Neural crest cell (in vitro differentiated cells): Measurements from ENCODE around the gene CAMK1G. TPM values are rescaled to one million over a fixed set of nuclear protein-coding genes. Genes with fewer than 3 reads are reported as not detected.

Source experiments
- DNase-seq: peaks from one replicate; pipeline ENCODE4 v3.0.0; 2021; ENCODE audit warnings: low read depth, mixed read lengths, low spot score
- H3K27ac Mint-ChIP-seq: one replicate; pipeline ENCODE4 v1.8.0; 2021; ENCODE audit warnings: mild to moderate bottlenecking, mixed read lengths; ENCODE audit not compliant: unreplicated experiment
- H3K27me3 Mint-ChIP-seq: 2 replicates; pipeline ENCODE4 v1.8.0; 2021; ENCODE audit warnings: low read depth, mild to moderate bottlenecking, mixed read lengths
- H3K36me3 Mint-ChIP-seq: 2 replicates; pipeline ENCODE4 v1.8.0; 2021; ENCODE audit warnings: low read depth, mild to moderate bottlenecking, mixed read lengths
- H3K4me1 Mint-ChIP-seq: 2 replicates; pipeline ENCODE4 v1.8.0; 2021; ENCODE audit warnings: mixed read lengths
- H3K4me3 Mint-ChIP-seq: one replicate; pipeline ENCODE4 v1.8.0; 2021; ENCODE audit warnings: mild to moderate bottlenecking, mixed read lengths
- H3K9me3 Mint-ChIP-seq: 2 replicates; pipeline ENCODE4 v1.8.0; 2021; ENCODE audit warnings: mixed read lengths
- CTCF ChIP-seq: fragments of 200-600 bp; sonication (generic); conservative IDR thresholded peaks from 2 replicates; pipeline ENCODE4 v1.5.0; 2021; ENCODE audit warnings: antibody characterized with exemption, mild to moderate bottlenecking
- total RNA-seq: library from RNA; stranded (reverse); gene quantifications from 2 replicates; pipeline ENCODE4 v1.2.1, GENCODE V29; 2021

The CAMK1G gene
- total RNA-seq, 1 donor from 2014 or later: 1.8 TPM

GRCh38 chr1:209620487-209620884 is 37.0 kb downstream of the CAMK1G start:
- Mint-ChIP-seq H3K27ac (no peak overlapping the region), H3K27me3 (peaks cover 13% of the 10 kb centered on the region), H3K9me3 (no peaks in the 10 kb centered on the region), H3K4me3 (no peak overlapping the region), H3K36me3 (no peaks in the 10 kb centered on the region), H3K4me1 (peaks cover 4% of the 10 kb centered on the region)
- DNase-seq: no peak
- no peak for TF ChIP-seq CTCF

DNA sequence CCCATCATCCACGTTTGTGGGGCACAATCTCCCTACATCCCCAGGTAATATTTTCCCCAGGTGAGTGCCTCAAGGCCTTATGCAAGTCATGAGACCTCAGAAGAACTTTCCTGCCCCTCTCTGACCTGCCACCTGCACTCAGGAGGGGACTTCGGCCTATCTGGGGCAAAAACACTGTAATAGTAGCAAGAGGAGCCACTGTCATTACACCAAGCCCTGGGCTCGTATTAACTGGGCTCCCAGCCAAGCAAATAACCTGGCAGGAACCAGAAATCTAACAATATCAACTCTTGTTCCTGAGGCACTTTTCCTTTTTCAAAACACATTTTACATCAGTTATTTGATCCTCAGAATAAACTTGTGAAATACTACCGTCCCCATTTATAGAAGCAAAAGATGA is 37.8 kb downstream of the CAMK1G start:
- Mint-ChIP-seq H3K27ac (no peak overlapping the region), H3K4me1 (peaks cover 11% of the 10 kb centered on the region), H3K9me3 (no peaks in the 10 kb centered on the region), H3K36me3 (no peaks in the 10 kb centered on the region), H3K4me3 (no peak overlapping the region), H3K27me3 (peaks cover 9% of the 10 kb centered on the region)
- no peak for TF ChIP-seq CTCF
- DNase-seq: no peak

- DNase-seq: no peak
- Mint-ChIP-seq H3K36me3 (no peaks in the 10 kb centered on the region), H3K27ac (no peak overlapping the region), H3K4me3 (no peak overlapping the region), H3K27me3 (peaks cover 9% of the 10 kb centered on the region), H3K9me3 (no peaks in the 10 kb centered on the region), H3K4me1 (peaks cover 11% of the 10 kb centered on the region)
- TF ChIP-seq CTCF: no peak
These were observed 38.5 kb downstream of the CAMK1G start for GRCh38 chr1:209621741-209622655.

DNA sequence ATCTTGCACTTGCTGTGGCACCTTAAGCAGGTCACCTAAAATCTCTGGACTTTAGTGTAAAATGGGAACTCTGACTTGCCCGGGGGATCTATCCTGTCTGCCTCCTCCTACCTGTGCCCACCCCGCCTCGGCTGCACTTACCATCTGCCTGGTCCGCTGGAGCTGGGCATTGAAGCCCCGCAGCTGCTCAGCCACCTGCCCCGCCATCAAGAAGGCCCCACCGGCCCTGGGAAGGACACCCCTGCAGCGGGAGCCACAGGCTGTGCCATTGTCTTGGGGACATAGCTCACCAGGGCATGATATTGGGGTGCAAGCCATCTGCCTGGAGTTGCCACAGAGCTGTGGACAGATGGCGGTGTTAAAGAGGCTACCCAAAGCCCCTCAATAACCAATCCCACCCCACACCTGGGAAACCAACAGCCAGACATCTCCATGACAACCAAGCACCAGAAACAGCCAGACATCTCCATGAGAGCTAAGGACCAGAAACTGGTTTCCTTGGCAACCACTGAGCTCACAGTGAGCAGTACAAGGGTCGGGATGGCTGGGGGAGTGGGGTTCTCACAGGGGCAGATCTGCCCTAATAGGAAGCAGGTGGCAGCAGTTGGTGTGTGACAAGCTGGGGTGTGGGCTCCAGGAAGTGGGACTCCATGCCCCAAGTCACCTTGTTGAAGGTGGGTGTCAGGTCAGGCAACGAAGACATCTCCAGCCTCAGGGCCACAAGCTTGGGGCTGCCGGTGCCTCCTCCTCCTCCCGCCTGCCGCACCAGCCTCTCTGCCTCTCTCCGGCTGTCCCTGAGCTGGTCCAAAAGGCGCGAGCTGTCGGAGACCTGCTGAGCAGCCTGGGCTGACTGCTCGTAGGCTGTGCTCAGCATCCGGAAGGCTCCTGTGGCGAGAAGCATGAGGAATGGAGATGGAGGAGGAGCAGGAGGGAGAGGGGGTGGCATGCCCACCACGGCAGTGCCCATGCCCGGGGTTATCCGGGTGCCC is 39.6 kb downstream of the CAMK1G start:
- Mint-ChIP-seq H3K36me3 (no peaks in the 10 kb centered on the region), H3K4me3 (no peak overlapping the region), H3K4me1 (peaks cover 15% of the 10 kb centered on the region), H3K27ac (no peak overlapping the region), H3K27me3 (peaks cover 9% of the 10 kb centered on the region), H3K9me3 (no peaks in the 10 kb centered on the region)
- no peak for DNase-seq
- no peak for TF ChIP-seq CTCF
